ENCODE data around the gene KCTD6. TPM values are rescaled to one million over a fixed set of nuclear protein-coding genes. Genes with fewer than 3 reads are reported as not detected.

Gene KCTD6
- total and polyA plus RNA-seq, 2 of the 8 experiments (the other 6 are each of a cell fraction or from before 2014, with no cell fraction given) = 17.4 to 21.4 TPM

DNA sequence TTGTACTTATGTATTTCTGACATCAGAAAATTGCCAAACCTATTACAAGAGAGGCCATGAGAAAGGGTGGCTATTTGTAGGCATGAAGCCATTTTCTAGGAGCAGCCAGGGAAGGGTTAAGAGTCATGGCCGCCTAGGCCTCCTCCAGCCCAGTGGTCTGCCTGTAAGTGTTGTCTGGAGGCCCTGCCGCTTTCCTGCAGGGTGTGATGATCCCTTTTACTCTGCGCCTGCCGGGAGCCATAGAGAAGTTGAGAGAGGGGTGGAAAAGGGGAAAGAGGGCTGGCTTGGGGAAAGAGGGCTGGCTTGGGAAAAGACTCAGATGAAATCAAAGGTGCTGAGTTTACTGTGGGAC lies 29.1 kb upstream of the KCTD6 start:
- H3K9ac ChIP-seq (replicated peaks in 1 of 4; ENCODE audit: extremely low read depth in 1 of 4, low read depth in 3 of 4, low read length in 3 of 4) = no peak overlapping the region
- H3K9me3 ChIP-seq (ENCODE audit: insufficient read depth in 2 of 2, low read depth in 1 of 2, low read length in 1 of 2) = no peaks in the 10 kb centered on the region
- H3K14ac ChIP-seq (ENCODE audit: insufficient read length) = no peak overlapping the region
- H3K4ac ChIP-seq (replicated peaks; ENCODE audit: insufficient read length, low read depth, low read length) = no peak overlapping the region
- H3K18ac ChIP-seq (ENCODE audit: extremely low read depth, low read length) = no peak overlapping the region; the same call in 1 of the 2 replicates
- no peak overlapping the region for H2BK15ac ChIP-seq (ENCODE audit: low read length)
- no peak for TF ChIP-seq HDAC6 (IDR thresholded peaks at IDR 0.05; ENCODE audit: low read depth, low read length)
- TF ChIP-seq YY1 (IDR thresholded peaks at IDR 0.05; ENCODE audit: low read depth, low read length) = peak; percentile 95
- peak overlapping the region; percentile 70 for H4K5ac ChIP-seq (ENCODE audit: insufficient read length, low read depth, low read length)
- H3K23me2 ChIP-seq (ENCODE audit: low read depth, low read length) = no peaks in the 10 kb centered on the region
- H4K8ac ChIP-seq (ENCODE audit: extremely low read depth, insufficient read depth, low read length) = 0 out of 2 replicates have a peak overlapping the region, but pooled peaks have one; percentile 73
- H3K27ac ChIP-seq (ENCODE audit: low read depth, low read length) = no peak overlapping the region
- H3K4me2 ChIP-seq (ENCODE audit: insufficient read depth in 1 of 2, low read depth in 2 of 2, low read length in 2 of 2) = no peak overlapping the region
- H3K27me3 ChIP-seq (replicated peaks in 1 of 4; ENCODE audit: control insufficient read depth in 3 of 4, extremely low read depth in 1 of 4, insufficient read depth in 3 of 4, low read length in 3 of 4) = no peaks in the 10 kb centered on the region
- H4K91ac ChIP-seq (replicated peaks; ENCODE audit: insufficient read length, low read length) = peak overlapping the region; percentile 34
- H2BK5ac ChIP-seq (ENCODE audit: low read depth, low read length) = peak overlapping the region; percentile 71; the same call in 1 of the 2 replicates
- H3K4me3 ChIP-seq (ENCODE audit: extremely low read depth in 1 of 4, insufficient read depth in 2 of 4, low read depth in 3 of 4, low read length in 4 of 4) = no peak overlapping the region
- peak overlapping the region; percentile 90; the same call in 1 of the 2 replicates for H2BK12ac ChIP-seq (ENCODE audit: low read depth, low read length)
- H2BK20ac ChIP-seq (ENCODE audit: low read length) = 0 out of 2 replicates have a peak overlapping the region, but pooled peaks have one; percentile 56
- H3K23ac ChIP-seq (ENCODE audit: insufficient read length) = no peak overlapping the region
- CTCF ChIA-PET (ENCODE audit: partially characterized antibody) = no interaction called here
- H3K79me1 ChIP-seq (ENCODE audit: low read depth, low read length) = no peaks in the 10 kb centered on the region
- POLR2A ChIA-PET (ENCODE audit: partially characterized antibody) = no interaction called here
- H3K56ac ChIP-seq (replicated peaks; ENCODE audit: insufficient read length, low read depth, low read length) = no peak overlapping the region
- WGBS, 2 experiments (ENCODE audit: extremely low coverage in 1 of 2, insufficient coverage in 1 of 2, insufficient read length in 1 of 2, insufficient replicate concordance in 2 of 2, low coverage in 1 of 2, low lambda C conversion rate in 2 of 2, missing lambda C conversion rate in 1 of 2) = 56% methylated on average over 4 of the region's 4 CpGs; no CpG with 5 or more reads in 1 of the 2 experiments
- H3K79me2 ChIP-seq (ENCODE audit: control insufficient read depth in 1 of 2, insufficient read depth in 2 of 2, low read length in 2 of 2) = no peaks in the 10 kb centered on the region
- H2AFZ ChIP-seq (ENCODE audit: low read length) = peak overlapping the region; percentile 97; the same call in 1 of the 2 replicates
- no peak overlapping the region for H2AK5ac ChIP-seq (ENCODE audit: low read depth, low read length)
- H2BK120ac ChIP-seq (replicated peaks; ENCODE audit: low read depth, low read length) = no peak overlapping the region
- no peak for DNase-seq (ENCODE audit: low read depth in 1 of 2, low spot score in 2 of 2)
- H3K36me3 ChIP-seq (ENCODE audit: control insufficient read depth in 2 of 4, insufficient read depth in 4 of 4, low read length in 3 of 4) = no peaks in the 10 kb centered on the region
- H3K4me1 ChIP-seq (replicated peaks in 1 of 4; ENCODE audit: control insufficient read depth in 3 of 4, insufficient read depth in 4 of 4, low read length in 3 of 4) = peaks cover 0 to 4% (median 2%) of the 10 kb centered on the region in 4 experiments; a peak in 4 of 7 replicates
- no peaks in the 10 kb centered on the region for H4K20me1 ChIP-seq (replicated peaks in 1 of 2; ENCODE audit: control insufficient read depth in 1 of 2, insufficient read depth in 2 of 2, low read length in 2 of 2)
- no peak for FAIRE-seq
